Activated B cell treated with CpG ODN at 0.5 μM for 24 hours (primary cell): ENCODE measurements around the gene ENTHD1. TPM values are rescaled to one million over a fixed set of nuclear protein-coding genes. Genes with fewer than 3 reads are reported as not detected.
"Not testable (repeated sequence)": the region's sequence is repeated elsewhere in the genome, so short reads cannot be mapped to it uniquely, and the experiment has no call there.

Experiments
- ATAC-seq: fragments of 200-7000 bp; cut with Tn5 transposase; one replicate; pipeline ENCODE4 v1.10.0; 2021; ENCODE audit warnings: low read depth, mild to moderate bottlenecking, moderate library complexity
- CTCF ChIA-PET: fragments of 350-600 bp; sonication (Branson Sonifier 250); formaldehyde crosslinking; loops from one replicate; lab custom pipeline; 2021; ENCODE audit warnings: antibody characterized with exemption; lab: Charles Lee
- POLR2A ChIA-PET: fragments of 350-600 bp; sonication (Branson Sonifier 250); formaldehyde crosslinking; loops from one replicate; lab custom pipeline; 2021; ENCODE audit warnings: antibody characterized with exemption; lab: Charles Lee
- DNase-seq: peaks from one replicate; pipeline ENCODE4 v3.0.0; 2022
- H3K27ac Mint-ChIP-seq: one replicate; pipeline ENCODE4 v1.8.0; 2020; ENCODE audit warnings: mixed read lengths
- H3K27me3 Mint-ChIP-seq: one replicate; pipeline ENCODE4 v1.8.0; 2021; ENCODE audit warnings: mixed read lengths
- H3K36me3 Mint-ChIP-seq: one replicate; pipeline ENCODE4 v1.8.0; 2021; ENCODE audit warnings: low read depth, mixed read lengths
- H3K4me1 Mint-ChIP-seq: one replicate; pipeline ENCODE4 v1.8.0; 2021; ENCODE audit warnings: mixed read lengths
- H3K4me3 Mint-ChIP-seq: one replicate; pipeline ENCODE4 v1.8.0; 2020; ENCODE audit warnings: mild to moderate bottlenecking, mixed read lengths
- H3K9me3 Mint-ChIP-seq: one replicate; pipeline ENCODE4 v1.8.0; 2020; ENCODE audit warnings: mixed read lengths
- CTCF ChIP-seq: fragments of 200-600 bp; IDR thresholded peaks from one replicate; pipeline ENCODE4 v1.8.0; 2022; ENCODE audit warnings: antibody characterized with exemption, mild to moderate bottlenecking
- intact Hi-C: fragments of 100-400 bp; cut with micrococcal nuclease; formaldehyde crosslinking; loops from one replicate; pipeline ENCODE4 v1.15.1; 2024
- total RNA-seq: library from RNA; stranded (reverse); gene quantifications from 2 replicates; pipeline ENCODE4 v1.2.3, GENCODE V29; 2022

The ENTHD1 gene
- total RNA-seq, 1 donor from 2014 or later, result not detected

- intact Hi-C loops, result no loop called here
- no peak for DNase-seq
- POLR2A ChIA-PET, result no interaction called here
- ATAC-seq, result no peak
- TF ChIP-seq CTCF, result no peak
- CTCF ChIA-PET, result no interaction called here
- H3K4me3 Mint-ChIP-seq, result no peak overlapping the region
- no peaks in the 10 kb centered on the region for H3K9me3 Mint-ChIP-seq
- no peak overlapping the region for H3K27ac Mint-ChIP-seq
- no peaks in the 10 kb centered on the region for H3K27me3 Mint-ChIP-seq
- H3K4me1 Mint-ChIP-seq, result peaks cover 45% of the 10 kb centered on the region
- H3K36me3 Mint-ChIP-seq, result peaks cover 6% of the 10 kb centered on the region
These were observed 46.1 kb downstream of the ENTHD1 start for GRCh38 chr22:39847477-39847876.

GRCh38 chr22:39846539-39846938, 47.0 kb downstream of the ENTHD1 start:
- POLR2A ChIA-PET, H3K27me3 Mint-ChIP-seq, intact Hi-C loops: not testable (repeated sequence)

GRCh38 chr22:39845529-39845928, 48.0 kb downstream of the ENTHD1 start:
- ChIA-PET POLR2A (interaction anchor here (0.6 kb wide), 1 partner anchor 17 kb away, joined by 4 read pairs; no protein-coding TSS in a partner anchor), CTCF (interaction anchor here (0.9 kb wide), 1 partner anchor 13 kb away, joined by 3 read pairs; no protein-coding TSS in a partner anchor)
- Mint-ChIP-seq H3K4me1 (peaks cover 28% of the 10 kb centered on the region), H3K36me3 (peaks cover 6% of the 10 kb centered on the region), H3K27me3 (no peaks in the 10 kb centered on the region), H3K4me3 (peak overlapping the region; percentile 3), H3K27ac (peak overlapping the region; percentile 77), H3K9me3 (peaks cover 4% of the 10 kb centered on the region)
- no peak for TF ChIP-seq CTCF
- ATAC-seq, result no peak
- DNase-seq, result no peak
- intact Hi-C loops, result no loop called here

More at GRCh38 chr22:39846539-39846938, 47.0 kb downstream of the ENTHD1 start:
- not testable (repeated sequence) for ATAC-seq, DNase-seq, H3K4me3 Mint-ChIP-seq, H3K36me3 Mint-ChIP-seq, H3K9me3 Mint-ChIP-seq, H3K27ac Mint-ChIP-seq
- CTCF ChIA-PET, result interaction anchor here (0.9 kb wide), 1 partner anchor 14 kb away, joined by 3 read pairs; no protein-coding TSS in a partner anchor
- peaks cover 35% of the 10 kb centered on the region for H3K4me1 Mint-ChIP-seq

GRCh38 chr22:39839917-39840510, 53.5 kb downstream of the ENTHD1 start:
- H3K4me3 Mint-ChIP-seq, result peak overlapping the region; percentile 60
- POLR2A ChIA-PET, result interaction anchor here (0.6 to 2.2 kb wide), 4 partner anchors 9 to 204 kb away, joined by 4 to 8 read pairs (median 4); no protein-coding TSS in a partner anchor
- ATAC-seq, result peak; percentile 52
- H3K4me1 Mint-ChIP-seq, result peaks cover 44% of the 10 kb centered on the region
- no peak for DNase-seq
- CTCF ChIA-PET, result no interaction called here
- no peak for TF ChIP-seq CTCF
- H3K27me3 Mint-ChIP-seq, result no peaks in the 10 kb centered on the region
- peak overlapping the region; percentile 68 for H3K27ac Mint-ChIP-seq
- intact Hi-C loops, result loop anchor here (2.0 kb wide), 1 partner anchor 15 kb away; no protein-coding TSS in a partner anchor
- H3K36me3 Mint-ChIP-seq, result peaks cover 7% of the 10 kb centered on the region
- peaks cover 14% of the 10 kb centered on the region for H3K9me3 Mint-ChIP-seq

GRCh38 chr22:39839204-39839603, 54.4 kb downstream of the ENTHD1 start:
- Mint-ChIP-seq H3K9me3 (peaks cover 17% of the 10 kb centered on the region), H3K27me3 (no peaks in the 10 kb centered on the region), H3K36me3 (peaks cover 9% of the 10 kb centered on the region), H3K27ac (peak overlapping the region; percentile 68), H3K4me3 (peak overlapping the region; percentile 60), H3K4me1 (peaks cover 42% of the 10 kb centered on the region)
- CTCF ChIA-PET, result no interaction called here
- intact Hi-C loops, result loop anchor here (2.0 kb wide), 1 partner anchor 14 kb away; no protein-coding TSS in a partner anchor
- DNase-seq, result no peak
- POLR2A ChIA-PET, result interaction anchor here (0.6 to 2.2 kb wide), 2 partner anchors 45 to 205 kb away, joined by 4 to 8 read pairs; no protein-coding TSS in a partner anchor
- no peak for TF ChIP-seq CTCF
- peak; percentile 56 for ATAC-seq
